ENCODE data around the gene BST2.
A peak's percentile ranks its signal among the peaks of the same experiment; 100 is the strongest.

GRCh38 chr19:17405250-17406045 lies at the start of gene BST2:
- TF ChIP-seq POLR2A (IDR thresholded peaks at IDR 0.05) = peak in 2 of 4 donors; percentile 49 to 64
- no peak for TF ChIP-seq CTCF (IDR thresholded peaks at IDR 0.05)

All from upper lobe of left lung (tissue), 4 donors.